ENCODE data around the gene PLA2G12B.

GRCh38 chr10:72910705-72911104 lies 43.9 kb downstream of the PLA2G12B start:
- TF ChIP-seq CTCF (conservative IDR thresholded peaks at IDR 0.05; ENCODE audit: low read length) (no peak), EZH2phosphoT487 (IDR thresholded peaks at IDR 0.05; ENCODE audit: borderline replicate concordance, low read depth, low read length) (no peak)
